Measurements from ENCODE around the gene EVI5.

GRCh38 chr1:92481599-92481925, 303.3 kb downstream of the EVI5 start:
- TF ChIP-seq CTCF (IDR thresholded peaks at IDR 0.05) (no peak), POLR2A (IDR thresholded peaks at IDR 0.05) (no peak)

Measured in body of pancreas (tissue), 4 donors.